Measurements from ENCODE around the gene RABGAP1L. TPM values are rescaled to one million over a fixed set of nuclear protein-coding genes. Genes with fewer than 3 reads are reported as not detected.

RABGAP1L gene
- total RNA-seq, 1 experiment from 2014 or later, result 29.3 TPM

- H3K79me2 ChIP-seq (ENCODE audit: insufficient read depth, low read length), result no peaks in the 10 kb centered on the region
- no peaks in the 10 kb centered on the region for H3K9me2 ChIP-seq (ENCODE audit: insufficient read depth)
- no peak for ATAC-seq
- H2AFZ ChIP-seq (ENCODE audit: low read depth, low read length, poor library complexity, severe bottlenecking), result no peak overlapping the region
- intact Hi-C loops (cut with micrococcal nuclease), result no loop called here
- no peaks in the 10 kb centered on the region for H3K27me3 ChIP-seq (ENCODE audit: insufficient read depth, low read length)
- H3K9ac ChIP-seq (ENCODE audit: low read length), result no peak overlapping the region
- TF ChIP-seq FOSL1 (IDR thresholded peaks at IDR 0.05; ENCODE audit: low read depth), result no peak
- TF ChIP-seq CTCF (IDR thresholded peaks at IDR 0.05 in 2 of 3, conservative IDR thresholded peaks at IDR 0.05 in 1 of 3; ENCODE audit: borderline replicate concordance in 1 of 3, insufficient read depth in 1 of 3, low read depth in 2 of 3, low read length in 2 of 3), result no peak
- TF ChIP-seq MAX (IDR thresholded peaks at IDR 0.05), result no peak
- TF ChIP-seq SRF (IDR thresholded peaks at IDR 0.05; ENCODE audit: low read depth), result no peak
- no peak for TF ChIP-seq SP1 (IDR thresholded peaks at IDR 0.05; ENCODE audit: low read depth)
- TF ChIP-seq TCF7L2 (IDR thresholded peaks at IDR 0.05; ENCODE audit: borderline replicate concordance, extremely low read depth, insufficient read depth, insufficient read length), result no peak
- TF ChIP-seq CBX3 (IDR thresholded peaks at IDR 0.05; ENCODE audit: low read depth), result no peak
- no peak for TF ChIP-seq EZH2 (IDR thresholded peaks at IDR 0.05)
- no peaks in the 10 kb centered on the region for H4K20me1 ChIP-seq (ENCODE audit: insufficient read depth)
- ChIA-PET RAD21 (ENCODE audit: low non-redundant PET in 1 of 2, low total read pairs in 2 of 2, uncharacterized antibody in 2 of 2, unreplicated experiment in 2 of 2) (no interaction called here), POLR2A (no interaction called here), CTCF (interaction anchor here (1.6 kb wide), 1 partner anchor 460 kb away, joined by 5 read pairs; no protein-coding TSS in a partner anchor)
- DNase-seq (ENCODE audit: low read depth, low spot score), result no peak
- no peak overlapping the region for H3K27ac ChIP-seq (ENCODE audit: low read depth, low read length)
- no TSS peak for BruUV-seq (replicated peaks)
- H3K9me3 ChIP-seq (ENCODE audit: control insufficient read depth in 1 of 2, insufficient read depth in 1 of 2, low read depth in 1 of 2, low read length in 2 of 2), result no peaks in the 10 kb centered on the region
- no peaks in the 10 kb centered on the region for H3K4me1 ChIP-seq (ENCODE audit: control insufficient read depth in 1 of 2, insufficient read depth in 2 of 2, low read length in 2 of 2)
- no peaks in the 10 kb centered on the region for H3K36me3 ChIP-seq (ENCODE audit: control insufficient read depth in 1 of 2, insufficient read depth in 2 of 2, low read length in 2 of 2)
- no peak overlapping the region for H3K4me2 ChIP-seq (ENCODE audit: low read length)
- no peak overlapping the region for H3K4me3 ChIP-seq (replicated peaks in 1 of 2; ENCODE audit: low read depth in 1 of 2, low read length in 2 of 2)
Measured at GRCh38 chr1:174266476-174266875, 107.2 kb downstream of the RABGAP1L start.

Data from HCT116 (cell line).